ENCODE results near the gene IFNGR1. TPM values are rescaled to one million over a fixed set of nuclear protein-coding genes. Genes with fewer than 3 reads are reported as not detected.

IFNGR1 gene
- total RNA-seq, 1 experiment from 2014 or later: 27.1 TPM

- no peak for DNase-seq (ENCODE audit: low read depth, low spot score)
- Histone ChIP-seq H3K36me3 (ENCODE audit: control insufficient read depth in 1 of 2, insufficient read depth in 2 of 2, low read length in 2 of 2) (peaks cover 7 to 12% of the 10 kb centered on the region in 2 experiments; a peak in 3 of 4 replicates), H3K27me3 (ENCODE audit: insufficient read depth, low read length) (no peaks in the 10 kb centered on the region), H3K9ac (ENCODE audit: low read length) (no peak overlapping the region), H2AFZ (ENCODE audit: low read depth, low read length, poor library complexity, severe bottlenecking) (no peak overlapping the region), H3K9me2 (ENCODE audit: insufficient read depth) (no peaks in the 10 kb centered on the region), H4K20me1 (ENCODE audit: insufficient read depth) (no peaks in the 10 kb centered on the region), H3K27ac (ENCODE audit: low read depth, low read length) (no peak overlapping the region), H3K79me2 (ENCODE audit: insufficient read depth, low read length) (peaks cover 24% of the 10 kb centered on the region), H3K4me3 (replicated peaks in 1 of 2; ENCODE audit: low read depth in 1 of 2, low read length in 2 of 2) (no peak overlapping the region), H3K4me2 (ENCODE audit: low read length) (no peak overlapping the region), H3K4me1 (ENCODE audit: control insufficient read depth in 1 of 2, insufficient read depth in 2 of 2, low read length in 2 of 2) (no peaks in the 10 kb centered on the region), H3K9me3 (ENCODE audit: control insufficient read depth in 1 of 2, insufficient read depth in 1 of 2, low read depth in 1 of 2, low read length in 2 of 2) (no peaks in the 10 kb centered on the region)
- BruUV-seq (replicated peaks): no TSS peak
- intact Hi-C loops (cut with micrococcal nuclease): no loop called here
- ATAC-seq: no peak
- CTCF ChIA-PET: no interaction called here
- no peak for TF ChIP-seq SRF (IDR thresholded peaks at IDR 0.05; ENCODE audit: low read depth)
- no peak for TF ChIP-seq FOSL1 (IDR thresholded peaks at IDR 0.05; ENCODE audit: low read depth)
- TF ChIP-seq RAD21 (IDR thresholded peaks at IDR 0.05; ENCODE audit: low read depth): no peak
- no peak for TF ChIP-seq EGR1 (IDR thresholded peaks at IDR 0.05; ENCODE audit: low read depth)
- TF ChIP-seq, protein P1, sequence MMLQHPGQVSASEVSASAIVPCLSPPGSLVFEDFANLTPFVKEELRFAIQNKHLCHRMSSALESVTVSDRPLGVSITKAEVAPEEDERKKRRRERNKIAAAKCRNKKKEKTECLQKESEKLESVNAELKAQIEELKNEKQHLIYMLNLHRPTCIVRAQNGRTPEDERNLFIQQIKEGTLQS (IDR thresholded peaks at IDR 0.05): no peak
- no peak for TF ChIP-seq ZFX (IDR thresholded peaks at IDR 0.05)
- POLR2A ChIA-PET: no interaction called here
- RAD21 ChIA-PET (ENCODE audit: low non-redundant PET in 1 of 2, low total read pairs in 2 of 2, uncharacterized antibody in 2 of 2, unreplicated experiment in 2 of 2): no interaction called here
These were observed 12.6 kb downstream of the IFNGR1 start for GRCh38 chr6:137206577-137206976.

- POLR2A ChIA-PET: no interaction called here
- H3K27me3 ChIP-seq (ENCODE audit: insufficient read depth, low read length): no peaks in the 10 kb centered on the region
- intact Hi-C loops (cut with micrococcal nuclease): no loop called here
- no peak for DNase-seq (ENCODE audit: low read depth, low spot score)
- H3K27ac ChIP-seq (ENCODE audit: low read depth, low read length): no peak overlapping the region
- no peaks in the 10 kb centered on the region for H3K4me1 ChIP-seq (ENCODE audit: control insufficient read depth in 1 of 2, insufficient read depth in 2 of 2, low read length in 2 of 2)
- TF ChIP-seq POLR2AphosphoS5 (IDR thresholded peaks at IDR 0.05; ENCODE audit: low read depth, low read length) (no peak), SRF (IDR thresholded peaks at IDR 0.05; ENCODE audit: low read depth) (no peak), POLR2A (IDR thresholded peaks at IDR 0.05; ENCODE audit: borderline replicate concordance, extremely low read depth, insufficient read depth, insufficient read length) (no peak), ZFX (IDR thresholded peaks at IDR 0.05) (no peak), MAX (IDR thresholded peaks at IDR 0.05) (no peak), RAD21 (IDR thresholded peaks at IDR 0.05; ENCODE audit: low read depth) (no peak), EZH2phosphoT487 (IDR thresholded peaks at IDR 0.05; ENCODE audit: borderline replicate concordance) (no peak), ELF1 (IDR thresholded peaks at IDR 0.05; ENCODE audit: borderline replicate concordance, low read depth) (no peak), YY1 (IDR thresholded peaks at IDR 0.05; ENCODE audit: extremely low read depth, insufficient replicate concordance, low read depth, low read length) (no peak), ZNF274 (IDR thresholded peaks at IDR 0.05; ENCODE audit: low read depth, low read length) (no peak), SP1 (IDR thresholded peaks at IDR 0.05; ENCODE audit: low read depth) (no peak)
- TF ChIP-seq, protein P2, sequence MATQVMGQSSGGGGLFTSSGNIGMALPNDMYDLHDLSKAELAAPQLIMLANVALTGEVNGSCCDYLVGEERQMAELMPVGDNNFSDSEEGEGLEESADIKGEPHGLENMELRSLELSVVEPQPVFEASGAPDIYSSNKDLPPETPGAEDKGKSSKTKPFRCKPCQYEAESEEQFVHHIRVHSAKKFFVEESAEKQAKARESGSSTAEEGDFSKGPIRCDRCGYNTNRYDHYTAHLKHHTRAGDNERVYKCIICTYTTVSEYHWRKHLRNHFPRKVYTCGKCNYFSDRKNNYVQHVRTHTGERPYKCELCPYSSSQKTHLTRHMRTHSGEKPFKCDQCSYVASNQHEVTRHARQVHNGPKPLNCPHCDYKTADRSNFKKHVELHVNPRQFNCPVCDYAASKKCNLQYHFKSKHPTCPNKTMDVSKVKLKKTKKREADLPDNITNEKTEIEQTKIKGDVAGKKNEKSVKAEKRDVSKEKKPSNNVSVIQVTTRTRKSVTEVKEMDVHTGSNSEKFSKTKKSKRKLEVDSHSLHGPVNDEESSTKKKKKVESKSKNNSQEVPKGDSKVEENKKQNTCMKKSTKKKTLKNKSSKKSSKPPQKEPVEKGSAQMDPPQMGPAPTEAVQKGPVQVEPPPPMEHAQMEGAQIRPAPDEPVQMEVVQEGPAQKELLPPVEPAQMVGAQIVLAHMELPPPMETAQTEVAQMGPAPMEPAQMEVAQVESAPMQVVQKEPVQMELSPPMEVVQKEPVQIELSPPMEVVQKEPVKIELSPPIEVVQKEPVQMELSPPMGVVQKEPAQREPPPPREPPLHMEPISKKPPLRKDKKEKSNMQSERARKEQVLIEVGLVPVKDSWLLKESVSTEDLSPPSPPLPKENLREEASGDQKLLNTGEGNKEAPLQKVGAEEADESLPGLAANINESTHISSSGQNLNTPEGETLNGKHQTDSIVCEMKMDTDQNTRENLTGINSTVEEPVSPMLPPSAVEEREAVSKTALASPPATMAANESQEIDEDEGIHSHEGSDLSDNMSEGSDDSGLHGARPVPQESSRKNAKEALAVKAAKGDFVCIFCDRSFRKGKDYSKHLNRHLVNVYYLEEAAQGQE (IDR thresholded peaks at IDR 0.05; ENCODE audit: low read depth): no peak
- TF ChIP-seq, protein P3, sequence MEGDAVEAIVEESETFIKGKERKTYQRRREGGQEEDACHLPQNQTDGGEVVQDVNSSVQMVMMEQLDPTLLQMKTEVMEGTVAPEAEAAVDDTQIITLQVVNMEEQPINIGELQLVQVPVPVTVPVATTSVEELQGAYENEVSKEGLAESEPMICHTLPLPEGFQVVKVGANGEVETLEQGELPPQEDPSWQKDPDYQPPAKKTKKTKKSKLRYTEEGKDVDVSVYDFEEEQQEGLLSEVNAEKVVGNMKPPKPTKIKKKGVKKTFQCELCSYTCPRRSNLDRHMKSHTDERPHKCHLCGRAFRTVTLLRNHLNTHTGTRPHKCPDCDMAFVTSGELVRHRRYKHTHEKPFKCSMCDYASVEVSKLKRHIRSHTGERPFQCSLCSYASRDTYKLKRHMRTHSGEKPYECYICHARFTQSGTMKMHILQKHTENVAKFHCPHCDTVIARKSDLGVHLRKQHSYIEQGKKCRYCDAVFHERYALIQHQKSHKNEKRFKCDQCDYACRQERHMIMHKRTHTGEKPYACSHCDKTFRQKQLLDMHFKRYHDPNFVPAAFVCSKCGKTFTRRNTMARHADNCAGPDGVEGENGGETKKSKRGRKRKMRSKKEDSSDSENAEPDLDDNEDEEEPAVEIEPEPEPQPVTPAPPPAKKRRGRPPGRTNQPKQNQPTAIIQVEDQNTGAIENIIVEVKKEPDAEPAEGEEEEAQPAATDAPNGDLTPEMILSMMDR (IDR thresholded peaks at IDR 0.05 in 2 of 3, conservative IDR thresholded peaks at IDR 0.05 in 1 of 3; ENCODE audit: borderline replicate concordance in 1 of 3, insufficient read depth in 1 of 3, low read depth in 2 of 3, low read length in 2 of 3): no peak
- no peak overlapping the region for H3K4me2 ChIP-seq (ENCODE audit: low read length)
- no peak overlapping the region for H3K9ac ChIP-seq (ENCODE audit: low read length)
- CTCF ChIA-PET: no interaction called here
- peaks cover 10 to 15% of the 10 kb centered on the region in 2 experiments; a peak in 3 of 4 replicates for H3K36me3 ChIP-seq (ENCODE audit: control insufficient read depth in 1 of 2, insufficient read depth in 2 of 2, low read length in 2 of 2)
- no peak for ATAC-seq
- peaks cover 3% of the 10 kb centered on the region; the same call in 1 of the 2 replicates for H3K79me2 ChIP-seq (ENCODE audit: insufficient read depth, low read length)
- H3K4me3 ChIP-seq (replicated peaks in 1 of 2; ENCODE audit: low read depth in 1 of 2, low read length in 2 of 2): no peak overlapping the region
- no peaks in the 10 kb centered on the region for H3K9me2 ChIP-seq (ENCODE audit: insufficient read depth)
- no peaks in the 10 kb centered on the region for H4K20me1 ChIP-seq (ENCODE audit: insufficient read depth)
- H3K9me3 ChIP-seq (ENCODE audit: control insufficient read depth in 1 of 2, insufficient read depth in 1 of 2, low read depth in 1 of 2, low read length in 2 of 2): no peaks in the 10 kb centered on the region
- no TSS peak for BruUV-seq (replicated peaks)
- RAD21 ChIA-PET (ENCODE audit: low non-redundant PET in 1 of 2, low total read pairs in 2 of 2, uncharacterized antibody in 2 of 2, unreplicated experiment in 2 of 2): no interaction called here
- no peak overlapping the region for H2AFZ ChIP-seq (ENCODE audit: low read depth, low read length, poor library complexity, severe bottlenecking)
These were observed 15.9 kb downstream of the IFNGR1 start for GRCh38 chr6:137203256-137203655.

Data from HCT116 (cell line).